ENCODE measurements around the gene BMS1. TPM values are rescaled to one million over a fixed set of nuclear protein-coding genes. Genes with fewer than 3 reads are reported as not detected.
"Not testable (repeated sequence)": the region's sequence is repeated elsewhere in the genome, so short reads cannot be mapped to it uniquely, and the experiment has no call there.

The BMS1 gene
- total and polyA plus RNA-seq, 3 experiments from 2014 or later = 16.6 to 40.4 (median 40.3) TPM

DNA sequence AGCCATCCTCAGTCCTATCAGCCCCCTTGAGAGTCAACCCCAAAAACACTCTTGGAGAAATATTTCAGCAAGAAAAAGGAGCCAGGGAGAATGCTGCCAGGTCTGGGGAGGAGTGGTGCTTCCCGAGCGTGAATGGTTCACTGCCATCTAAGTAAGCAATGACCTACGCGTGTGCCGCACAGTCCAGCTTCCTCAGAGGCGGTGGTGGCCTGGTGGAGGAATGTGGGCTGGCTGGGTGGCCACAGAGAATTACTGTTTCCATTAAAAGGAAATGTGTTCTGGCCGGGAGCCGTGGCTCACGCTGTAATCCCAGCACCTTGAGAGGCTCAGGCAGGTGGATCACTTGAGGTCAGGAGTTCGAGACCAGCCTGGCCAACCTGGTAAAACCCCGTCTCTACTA lies 77.4 kb downstream of the BMS1 start:
- POLR2A ChIA-PET = interaction anchor here (0.7 kb wide), 1 partner anchor 18 kb away, joined by 4 read pairs; no protein-coding TSS in a partner anchor
- H3K9me3 Mint-ChIP-seq; H3K4me3 ChIP-seq (ENCODE audit: low read length); H3K36me3 ChIP-seq (ENCODE audit: insufficient read depth, low read length); H3K36me3 Mint-ChIP-seq; H3K9me3 ChIP-seq (ENCODE audit: low read length); H3K27ac Mint-ChIP-seq; DNase-seq; CTCF ChIA-PET; H3K27ac ChIP-seq (ENCODE audit: low read depth, low read length); H3K27me3 ChIP-seq (ENCODE audit: insufficient read depth, low read length, poor library complexity, severe bottlenecking); H3K4me1 Mint-ChIP-seq; H3K4me1 ChIP-seq (ENCODE audit: insufficient read depth, low read length); H3K4me3 Mint-ChIP-seq: not testable (repeated sequence)
- peaks cover 18 to 55% of the 10 kb centered on the region in 2 donors for H3K27me3 Mint-ChIP-seq

DNA sequence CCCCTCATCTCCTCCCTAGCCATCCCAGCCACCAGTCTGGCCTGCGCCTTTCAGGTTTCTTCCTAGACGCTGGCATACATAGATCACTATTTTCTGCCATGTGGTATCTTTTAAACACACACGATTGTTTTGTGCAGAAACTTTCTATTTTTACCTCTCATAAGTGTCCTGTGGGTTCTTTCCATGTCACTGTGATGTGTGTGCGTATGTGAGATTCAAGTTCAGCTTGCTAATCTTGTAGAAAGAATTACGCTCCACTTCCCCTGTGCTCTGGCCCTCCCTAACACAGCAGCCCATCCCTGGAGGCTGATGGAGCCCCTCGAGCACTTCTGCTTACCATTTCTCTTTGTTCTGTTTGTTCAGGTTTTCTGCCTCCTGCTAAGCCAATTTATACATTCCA lies 80.2 kb downstream of the BMS1 start:
- H3K9me3 ChIP-seq (ENCODE audit: low read length); CTCF ChIA-PET; POLR2A ChIA-PET; H3K27ac Mint-ChIP-seq; H3K27ac ChIP-seq (ENCODE audit: low read depth, low read length); DNase-seq; H3K36me3 Mint-ChIP-seq; H3K9me3 Mint-ChIP-seq; H3K36me3 ChIP-seq (ENCODE audit: insufficient read depth, low read length); H3K4me1 ChIP-seq (ENCODE audit: insufficient read depth, low read length); H3K27me3 ChIP-seq (ENCODE audit: insufficient read depth, low read length, poor library complexity, severe bottlenecking); H3K4me3 ChIP-seq (ENCODE audit: low read length): not testable (repeated sequence)
- Mint-ChIP-seq H3K4me1 (peaks cover 0 to 14% (median 3%) of the 10 kb centered on the region in 3 donors), H3K4me3 (peak overlapping the region in 1 of 7 donors; percentile 15), H3K27me3 (peaks cover 19 to 48% of the 10 kb centered on the region in 2 donors)

DNA sequence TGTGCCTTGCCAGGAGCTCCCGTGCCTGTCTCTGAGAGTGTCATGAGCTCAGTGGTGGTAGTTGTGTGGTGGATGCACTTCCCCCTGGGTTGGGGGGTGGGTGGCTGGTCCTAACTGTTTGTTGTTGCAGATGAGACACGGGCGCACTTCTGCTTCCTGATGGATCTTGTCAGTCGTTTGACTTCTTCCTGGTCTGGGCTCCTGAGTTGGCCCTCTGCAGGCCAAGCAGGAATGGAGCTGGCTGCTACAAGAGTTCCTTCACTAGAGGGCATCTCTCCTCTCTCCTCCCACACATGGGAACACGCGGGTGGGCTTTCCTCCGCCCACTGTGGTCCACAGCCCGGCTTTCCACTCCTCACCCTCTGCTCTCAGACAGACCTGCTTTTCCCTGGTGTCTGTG lies 82.0 kb downstream of the BMS1 start:
- H3K27me3 Mint-ChIP-seq = peaks cover 14 to 40% of the 10 kb centered on the region in 2 donors
- H3K36me3 Mint-ChIP-seq = no peaks in the 10 kb centered on the region
- CTCF ChIA-PET = no interaction called here
- Histone ChIP-seq H3K36me3 (ENCODE audit: insufficient read depth, low read length) (no peaks in the 10 kb centered on the region), H3K27ac (ENCODE audit: low read depth, low read length) (no peak overlapping the region), H3K4me3 (ENCODE audit: low read length) (no peak overlapping the region), H3K4me1 (ENCODE audit: insufficient read depth, low read length) (no peaks in the 10 kb centered on the region), H3K9me3 (ENCODE audit: low read length) (no peaks in the 10 kb centered on the region), H3K27me3 (ENCODE audit: insufficient read depth, low read length, poor library complexity, severe bottlenecking) (no peaks in the 10 kb centered on the region)
- peaks cover 0 to 14% (median 3%) of the 10 kb centered on the region in 3 donors for H3K4me1 Mint-ChIP-seq
- no peak overlapping the region for H3K27ac Mint-ChIP-seq
- H3K4me3 Mint-ChIP-seq = no peak overlapping the region
- POLR2A ChIA-PET = no interaction called here
- no peak for DNase-seq
- H3K9me3 Mint-ChIP-seq = no peaks in the 10 kb centered on the region

DNA sequence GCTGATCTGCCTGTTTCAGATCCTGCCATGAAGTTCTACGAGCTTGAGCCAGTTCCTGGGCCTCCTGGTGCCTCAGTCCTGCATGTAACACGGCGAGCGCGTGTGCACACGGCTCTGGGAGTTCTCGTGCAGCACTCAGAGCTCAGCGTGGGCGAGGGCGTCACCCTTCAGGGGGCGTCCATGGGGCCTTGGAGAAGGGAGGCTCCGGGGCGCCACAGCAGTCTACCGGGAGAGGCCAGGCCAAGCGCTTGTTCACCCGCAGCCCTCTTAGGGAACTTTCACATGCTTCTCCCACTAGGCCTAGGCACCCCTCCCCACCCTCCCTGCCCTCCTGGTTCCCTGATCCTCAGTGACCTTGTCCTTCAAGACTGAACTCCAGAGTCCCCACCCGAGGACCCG lies 83.1 kb downstream of the BMS1 start:
- no peak for DNase-seq
- ChIA-PET CTCF (no interaction called here), POLR2A (no interaction called here)

DNA sequence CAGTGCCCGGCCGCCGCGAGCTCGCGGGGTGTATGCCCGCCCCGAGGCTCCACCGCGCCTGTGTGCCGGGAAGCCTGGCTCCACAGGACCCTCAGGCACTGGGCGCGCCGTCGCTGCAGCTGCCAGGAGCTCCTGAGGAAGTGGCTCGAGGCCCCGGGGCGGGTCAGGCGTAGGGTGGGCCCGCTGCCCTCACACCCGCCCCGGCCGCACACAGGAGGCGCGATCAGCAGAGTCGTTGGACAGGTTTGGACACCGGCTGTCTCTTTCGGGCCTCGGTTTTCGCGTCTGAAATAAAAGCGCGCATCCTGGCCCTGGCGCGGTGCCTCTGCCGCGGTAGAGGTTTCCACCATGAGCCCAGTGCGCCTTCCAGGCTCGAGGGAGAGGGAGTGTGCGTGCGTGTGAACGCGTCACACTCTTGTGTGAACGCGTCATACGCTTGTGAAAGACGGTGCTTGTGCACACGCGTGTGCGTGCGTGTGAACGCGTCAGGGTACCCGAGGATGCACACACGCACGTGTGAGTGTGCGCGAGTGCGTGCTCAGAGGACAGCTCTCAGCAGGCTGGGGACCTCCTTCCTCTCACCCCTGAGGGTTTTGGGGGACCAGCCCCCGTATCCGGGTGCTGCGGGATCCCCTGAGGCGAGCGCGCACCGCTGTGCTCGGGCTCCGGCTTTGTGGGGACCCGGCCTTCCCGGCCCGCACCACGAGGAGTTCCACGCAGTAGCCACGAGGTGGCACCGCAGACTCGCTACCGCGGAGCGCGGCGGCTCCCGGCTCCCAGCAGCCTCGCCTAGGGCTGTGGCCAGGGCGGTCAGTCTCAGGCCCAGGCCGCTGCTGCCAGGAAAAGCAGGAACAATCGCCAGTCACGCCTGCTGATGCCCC lies 83.8 kb downstream of the BMS1 start:
- H3K36me3 Mint-ChIP-seq = no peaks in the 10 kb centered on the region

More for the DNA sequence above, 83.1 kb downstream of the BMS1 start:
- Histone ChIP-seq H3K4me1 (ENCODE audit: insufficient read depth, low read length) (no peaks in the 10 kb centered on the region), H3K9me3 (ENCODE audit: low read length) (no peaks in the 10 kb centered on the region), H3K27me3 (ENCODE audit: insufficient read depth, low read length, poor library complexity, severe bottlenecking) (no peaks in the 10 kb centered on the region), H3K36me3 (ENCODE audit: insufficient read depth, low read length) (no peaks in the 10 kb centered on the region), H3K4me3 (ENCODE audit: low read length) (no peak overlapping the region), H3K27ac (ENCODE audit: low read depth, low read length) (no peak overlapping the region)
- H3K27ac Mint-ChIP-seq = no peak overlapping the region
- H3K9me3 Mint-ChIP-seq = no peaks in the 10 kb centered on the region
- no peak overlapping the region for H3K4me3 Mint-ChIP-seq
- H3K36me3 Mint-ChIP-seq = no peaks in the 10 kb centered on the region
- H3K27me3 Mint-ChIP-seq = peaks cover 14 to 33% of the 10 kb centered on the region in 2 donors
- H3K4me1 Mint-ChIP-seq = peaks cover 0 to 14% (median 3%) of the 10 kb centered on the region in 3 donors

DNA sequence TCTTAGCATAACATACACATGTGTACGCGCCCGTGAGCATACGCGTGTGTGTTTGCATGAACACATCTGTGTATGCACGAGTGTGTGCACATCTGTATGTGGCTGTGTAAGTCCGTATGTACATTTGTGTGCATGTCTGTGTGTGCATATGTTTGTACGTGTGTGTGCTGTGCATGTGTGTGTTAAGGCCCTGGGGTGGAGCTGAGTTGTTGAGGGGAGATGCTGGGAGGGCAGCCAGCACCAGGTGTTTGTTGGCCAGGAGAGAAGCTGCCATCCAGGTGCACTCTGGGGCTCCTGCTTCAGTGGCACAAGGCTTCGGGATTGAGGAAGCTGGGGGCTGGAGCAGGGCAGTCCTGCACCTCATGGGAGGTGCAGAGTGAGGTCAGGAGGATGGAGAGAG lies 85.0 kb downstream of the BMS1 start:
- POLR2A ChIA-PET = no interaction called here
- Histone ChIP-seq H3K9me3 (ENCODE audit: low read length) (no peaks in the 10 kb centered on the region), H3K27ac (ENCODE audit: low read depth, low read length) (no peak overlapping the region), H3K4me3 (ENCODE audit: low read length) (no peak overlapping the region), H3K36me3 (ENCODE audit: insufficient read depth, low read length) (no peaks in the 10 kb centered on the region), H3K27me3 (ENCODE audit: insufficient read depth, low read length, poor library complexity, severe bottlenecking) (no peaks in the 10 kb centered on the region), H3K4me1 (ENCODE audit: insufficient read depth, low read length) (no peaks in the 10 kb centered on the region)
- no peak overlapping the region for H3K4me3 Mint-ChIP-seq
- no peak for DNase-seq
- CTCF ChIA-PET = no interaction called here
- no peaks in the 10 kb centered on the region for H3K36me3 Mint-ChIP-seq
- H3K4me1 Mint-ChIP-seq = peaks cover 0 to 14% (median 3%) of the 10 kb centered on the region in 3 donors
- H3K9me3 Mint-ChIP-seq = no peaks in the 10 kb centered on the region
- peaks cover 16 to 27% of the 10 kb centered on the region in 2 donors for H3K27me3 Mint-ChIP-seq
- peak overlapping the region in 1 of 8 donors; percentile 74 for H3K27ac Mint-ChIP-seq

More for the DNA sequence above, 83.8 kb downstream of the BMS1 start:
- no peak overlapping the region for H3K27ac Mint-ChIP-seq
- no peaks in the 10 kb centered on the region for H3K27me3 ChIP-seq (ENCODE audit: insufficient read depth, low read length, poor library complexity, severe bottlenecking)
- ChIA-PET CTCF (no interaction called here), POLR2A (no interaction called here)
- no peak overlapping the region for H3K4me3 ChIP-seq (ENCODE audit: low read length)
- H3K9me3 ChIP-seq (ENCODE audit: low read length) = no peaks in the 10 kb centered on the region
- H3K4me3 Mint-ChIP-seq = peak overlapping the region in 1 of 7 donors; percentile 29
- H3K4me1 ChIP-seq (ENCODE audit: insufficient read depth, low read length) = no peaks in the 10 kb centered on the region
- peaks cover 16 to 31% of the 10 kb centered on the region in 2 donors for H3K27me3 Mint-ChIP-seq
- no peaks in the 10 kb centered on the region for H3K36me3 ChIP-seq (ENCODE audit: insufficient read depth, low read length)
- no peak overlapping the region for H3K27ac ChIP-seq (ENCODE audit: low read depth, low read length)
- H3K9me3 Mint-ChIP-seq = no peaks in the 10 kb centered on the region
- DNase-seq = peak in 4 of 5 donors; percentile 13 to 46 (median 20)
- peaks cover 0 to 14% (median 3%) of the 10 kb centered on the region in 3 donors for H3K4me1 Mint-ChIP-seq

DNA sequence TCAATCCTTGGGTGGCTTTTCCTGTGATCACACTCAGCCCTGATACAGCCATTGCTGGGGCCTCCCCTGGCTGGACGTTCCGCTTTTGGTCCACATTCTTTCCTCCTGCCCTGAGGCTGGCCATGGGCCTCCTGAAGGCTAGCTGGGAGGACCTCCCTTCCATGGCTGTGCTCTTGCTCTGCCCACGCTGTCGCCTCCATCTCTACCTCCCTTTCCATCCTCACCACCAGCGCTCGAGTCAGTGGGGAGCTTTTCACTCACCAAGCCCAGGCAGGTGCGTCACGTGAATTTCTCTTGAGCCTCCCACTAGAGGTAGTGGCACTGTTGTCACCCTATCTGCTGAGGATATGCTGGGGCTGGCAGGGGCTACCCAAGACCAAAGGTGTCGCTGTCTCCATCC lies 85.9 kb downstream of the BMS1 start:
- Histone ChIP-seq H3K9me3 (ENCODE audit: low read length) (no peaks in the 10 kb centered on the region), H3K4me3 (ENCODE audit: low read length) (no peak overlapping the region), H3K27ac (ENCODE audit: low read depth, low read length) (no peak overlapping the region), H3K36me3 (ENCODE audit: insufficient read depth, low read length) (no peaks in the 10 kb centered on the region), H3K4me1 (ENCODE audit: insufficient read depth, low read length) (no peaks in the 10 kb centered on the region), H3K27me3 (ENCODE audit: insufficient read depth, low read length, poor library complexity, severe bottlenecking) (no peaks in the 10 kb centered on the region)
- POLR2A ChIA-PET = no interaction called here
- CTCF ChIA-PET = no interaction called here
- Mint-ChIP-seq H3K4me1 (peaks cover 0 to 14% (median 3%) of the 10 kb centered on the region in 3 donors), H3K4me3 (no peak overlapping the region), H3K36me3 (no peaks in the 10 kb centered on the region), H3K27me3 (peaks cover 17 to 24% of the 10 kb centered on the region in 2 donors), H3K9me3 (no peaks in the 10 kb centered on the region), H3K27ac (no peak overlapping the region)
- DNase-seq = no peak

DNA sequence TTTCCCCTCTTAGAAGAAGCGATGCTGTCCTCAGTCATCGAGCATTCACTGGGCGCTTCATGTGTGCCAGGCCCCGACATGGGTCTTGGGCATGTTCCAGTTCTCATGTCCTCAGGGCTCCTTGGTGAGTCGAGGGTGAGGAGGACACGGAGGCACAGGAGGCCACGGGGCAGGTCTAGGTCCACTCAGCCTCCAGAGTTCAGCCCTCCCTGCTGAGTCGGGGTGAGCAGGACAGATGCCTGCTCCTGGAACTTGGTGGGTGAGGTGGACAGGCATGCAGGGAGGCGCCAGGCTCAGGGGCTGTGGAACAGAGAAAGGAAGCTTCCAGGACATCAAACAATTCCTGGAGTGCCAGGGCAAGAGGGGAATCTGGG lies 87.4 kb downstream of the BMS1 start:
- H3K9me3 Mint-ChIP-seq = no peaks in the 10 kb centered on the region
- H3K4me1 Mint-ChIP-seq = peaks cover 0 to 14% (median 3%) of the 10 kb centered on the region in 3 donors
- Histone ChIP-seq H3K9me3 (ENCODE audit: low read length) (no peaks in the 10 kb centered on the region), H3K36me3 (ENCODE audit: insufficient read depth, low read length) (no peaks in the 10 kb centered on the region), H3K27me3 (ENCODE audit: insufficient read depth, low read length, poor library complexity, severe bottlenecking) (no peaks in the 10 kb centered on the region), H3K27ac (ENCODE audit: low read depth, low read length) (no peak overlapping the region), H3K4me1 (ENCODE audit: insufficient read depth, low read length) (no peaks in the 10 kb centered on the region), H3K4me3 (ENCODE audit: low read length) (no peak overlapping the region)
- peaks cover 6 to 16% of the 10 kb centered on the region in 2 donors for H3K27me3 Mint-ChIP-seq
- H3K27ac Mint-ChIP-seq = no peak overlapping the region
- POLR2A ChIA-PET = no interaction called here
- no peak for DNase-seq
- H3K36me3 Mint-ChIP-seq = no peaks in the 10 kb centered on the region
- no peak overlapping the region for H3K4me3 Mint-ChIP-seq
- CTCF ChIA-PET = no interaction called here

All from CD8-positive, alpha-beta memory T cell (primary cell).